LNCAP (cell line): ENCODE data around the gene SLC6A8.

ENCODE experiments used
- TF ChIP-seq, protein P1 (sequence below): fragments of 450-650 bp; IDR thresholded peaks from 2 replicates; pipeline ENCODE4 v1.5.1; 2017; ENCODE audit warnings: mild to moderate bottlenecking

The SLC6A8 gene

DNA sequence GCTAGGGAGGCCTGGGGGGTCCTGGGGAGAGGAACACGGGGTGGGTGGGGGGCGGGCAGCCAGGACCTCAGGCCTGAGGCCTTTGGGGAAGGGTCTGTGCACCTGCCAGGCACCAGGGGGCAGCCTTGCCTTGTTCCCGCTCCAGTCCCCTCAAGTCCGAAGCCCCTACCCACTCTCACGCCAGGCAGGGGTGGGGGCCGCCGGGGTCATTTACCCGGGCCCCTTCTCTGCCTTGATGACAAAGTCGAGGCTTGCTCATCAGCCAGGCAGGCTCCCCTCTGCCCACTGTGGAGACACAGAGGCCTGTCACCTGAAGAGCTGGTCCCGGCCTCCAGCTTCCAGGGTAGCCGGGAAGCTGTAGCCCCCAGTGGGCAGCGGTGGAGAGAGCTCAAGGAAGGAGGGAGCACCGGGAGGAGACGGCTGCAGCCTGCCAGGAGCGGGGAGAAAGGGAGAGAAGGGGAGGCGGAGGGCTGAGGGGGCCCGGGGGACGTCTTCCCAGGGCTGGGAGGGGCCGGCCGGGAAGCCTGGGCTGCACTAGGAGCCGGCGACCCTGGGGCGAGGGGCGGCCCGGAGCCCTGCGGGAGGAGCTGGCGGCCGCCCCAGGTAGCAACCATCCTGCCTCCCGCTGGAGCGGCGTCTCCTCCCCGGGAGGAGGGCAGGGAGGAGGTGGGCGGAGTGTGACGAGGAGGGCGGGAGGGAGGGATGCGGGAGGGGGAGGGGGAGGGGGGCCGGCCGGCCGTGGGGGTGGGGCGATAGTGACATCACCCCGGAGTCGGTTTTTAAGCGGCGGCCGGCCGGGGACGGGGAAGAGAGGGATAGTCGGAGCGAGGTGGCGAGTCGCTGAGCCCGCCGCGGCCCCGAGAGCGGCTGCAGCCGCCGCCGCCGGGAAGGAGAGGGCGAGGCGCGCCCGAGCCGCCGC lies at the start of gene SLC6A8:
Gene SLC6A8 (plus strand): TSS at position 806 of the 919 bp plus-strand sequence. CDS start 649 bp downstream, outside the sequence.
- TF ChIP-seq, protein P1, sequence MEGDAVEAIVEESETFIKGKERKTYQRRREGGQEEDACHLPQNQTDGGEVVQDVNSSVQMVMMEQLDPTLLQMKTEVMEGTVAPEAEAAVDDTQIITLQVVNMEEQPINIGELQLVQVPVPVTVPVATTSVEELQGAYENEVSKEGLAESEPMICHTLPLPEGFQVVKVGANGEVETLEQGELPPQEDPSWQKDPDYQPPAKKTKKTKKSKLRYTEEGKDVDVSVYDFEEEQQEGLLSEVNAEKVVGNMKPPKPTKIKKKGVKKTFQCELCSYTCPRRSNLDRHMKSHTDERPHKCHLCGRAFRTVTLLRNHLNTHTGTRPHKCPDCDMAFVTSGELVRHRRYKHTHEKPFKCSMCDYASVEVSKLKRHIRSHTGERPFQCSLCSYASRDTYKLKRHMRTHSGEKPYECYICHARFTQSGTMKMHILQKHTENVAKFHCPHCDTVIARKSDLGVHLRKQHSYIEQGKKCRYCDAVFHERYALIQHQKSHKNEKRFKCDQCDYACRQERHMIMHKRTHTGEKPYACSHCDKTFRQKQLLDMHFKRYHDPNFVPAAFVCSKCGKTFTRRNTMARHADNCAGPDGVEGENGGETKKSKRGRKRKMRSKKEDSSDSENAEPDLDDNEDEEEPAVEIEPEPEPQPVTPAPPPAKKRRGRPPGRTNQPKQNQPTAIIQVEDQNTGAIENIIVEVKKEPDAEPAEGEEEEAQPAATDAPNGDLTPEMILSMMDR, result no peak

DNA sequence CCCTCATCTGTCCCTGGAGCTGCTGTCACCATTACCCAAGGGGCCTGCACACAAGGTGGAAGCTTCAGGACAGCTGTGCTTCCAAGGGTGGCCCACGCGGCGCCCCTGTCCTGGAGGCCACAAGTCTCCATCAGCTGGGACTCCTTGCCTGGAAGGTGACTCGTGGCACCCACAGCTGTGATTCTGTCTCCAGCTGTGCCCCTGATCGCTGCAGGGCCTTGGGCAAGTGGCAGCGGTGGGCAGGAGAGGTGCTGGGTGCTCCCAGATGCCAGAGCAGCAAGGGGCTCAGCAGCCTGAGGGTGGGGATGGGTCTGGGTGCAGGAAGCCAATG lies 49.7 kb upstream of the SLC6A8 start:
- TF ChIP-seq, protein P1, result no peak

DNA sequence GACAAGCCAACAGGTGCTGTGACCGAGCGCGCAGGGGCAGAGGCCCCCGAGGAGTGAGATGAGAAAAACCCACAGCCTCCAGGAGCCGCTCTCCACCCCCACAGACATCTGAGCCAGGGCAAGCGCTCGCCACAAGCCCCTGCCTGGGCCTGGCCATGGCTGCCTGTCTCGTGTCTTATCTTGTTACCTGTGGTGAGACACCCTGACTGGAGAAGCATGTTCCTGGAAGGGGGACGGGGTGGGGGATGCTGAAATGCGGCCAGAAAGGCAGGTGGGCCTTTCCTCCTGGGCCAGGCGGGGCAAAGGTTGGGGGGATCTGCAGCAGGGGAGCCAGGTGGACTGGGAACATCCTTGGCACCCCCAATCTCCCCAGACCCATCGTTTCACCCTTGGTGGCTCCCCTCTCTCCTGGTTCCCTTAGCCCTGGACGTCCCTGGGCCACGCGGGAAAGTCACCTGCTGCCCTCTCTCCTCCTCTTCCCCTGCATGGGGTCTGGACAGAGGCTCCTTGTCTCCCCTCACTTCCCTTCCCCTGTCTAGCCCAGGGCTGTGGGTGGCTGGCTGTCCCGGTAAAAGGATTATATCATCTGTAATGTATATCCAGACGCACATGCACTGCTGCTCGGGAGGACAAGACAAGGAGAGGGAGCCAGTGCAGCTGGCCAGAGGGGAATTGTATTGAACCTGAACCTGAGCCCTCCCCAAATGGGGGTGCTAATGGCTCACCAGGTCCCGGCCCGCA lies 49.1 kb upstream of the SLC6A8 start:
- TF ChIP-seq, protein P1, result no peak

DNA sequence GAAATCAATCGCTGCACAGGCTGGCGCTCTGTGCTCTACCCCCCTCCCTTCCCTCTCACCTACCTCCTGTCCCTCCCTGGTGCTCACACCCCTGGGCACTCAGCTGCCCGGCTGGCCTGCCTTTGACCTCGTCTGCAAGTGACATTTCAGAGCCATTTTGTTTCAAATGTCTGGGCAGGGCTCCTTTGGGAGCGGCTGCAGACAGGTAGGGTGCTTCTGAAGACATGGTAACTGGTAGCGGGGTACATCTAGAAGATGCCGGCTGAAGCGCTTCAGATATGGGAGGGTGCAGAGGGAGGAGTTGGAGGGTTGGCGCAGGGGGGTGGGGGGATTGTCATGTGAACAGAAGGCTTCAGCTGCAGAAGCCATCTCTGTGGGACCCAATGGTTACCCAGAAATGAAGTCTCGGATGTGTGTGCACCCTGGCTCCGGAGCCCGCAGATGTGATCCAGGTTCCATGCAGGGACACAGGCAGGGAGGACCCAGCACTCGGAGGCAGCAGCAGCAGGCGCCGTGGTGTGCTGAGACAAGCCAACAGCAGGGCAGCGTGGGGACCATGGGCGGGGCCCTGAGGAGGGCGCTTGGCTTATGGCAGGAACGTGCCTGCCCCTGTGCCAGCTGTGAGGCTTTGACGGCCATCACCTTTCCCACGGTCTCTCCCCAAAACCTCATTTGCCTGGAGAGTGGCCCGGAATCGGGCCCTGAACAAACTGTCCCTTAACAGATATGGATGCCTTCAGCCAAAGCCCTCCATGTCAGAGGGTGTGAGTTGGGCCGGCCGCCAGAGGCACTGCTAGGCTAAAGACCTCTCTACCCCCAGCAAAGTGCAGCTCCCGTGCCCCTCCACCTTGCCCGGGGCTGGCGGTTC lies 48.3 kb upstream of the SLC6A8 start:
- TF ChIP-seq, protein P1, result no peak

DNA sequence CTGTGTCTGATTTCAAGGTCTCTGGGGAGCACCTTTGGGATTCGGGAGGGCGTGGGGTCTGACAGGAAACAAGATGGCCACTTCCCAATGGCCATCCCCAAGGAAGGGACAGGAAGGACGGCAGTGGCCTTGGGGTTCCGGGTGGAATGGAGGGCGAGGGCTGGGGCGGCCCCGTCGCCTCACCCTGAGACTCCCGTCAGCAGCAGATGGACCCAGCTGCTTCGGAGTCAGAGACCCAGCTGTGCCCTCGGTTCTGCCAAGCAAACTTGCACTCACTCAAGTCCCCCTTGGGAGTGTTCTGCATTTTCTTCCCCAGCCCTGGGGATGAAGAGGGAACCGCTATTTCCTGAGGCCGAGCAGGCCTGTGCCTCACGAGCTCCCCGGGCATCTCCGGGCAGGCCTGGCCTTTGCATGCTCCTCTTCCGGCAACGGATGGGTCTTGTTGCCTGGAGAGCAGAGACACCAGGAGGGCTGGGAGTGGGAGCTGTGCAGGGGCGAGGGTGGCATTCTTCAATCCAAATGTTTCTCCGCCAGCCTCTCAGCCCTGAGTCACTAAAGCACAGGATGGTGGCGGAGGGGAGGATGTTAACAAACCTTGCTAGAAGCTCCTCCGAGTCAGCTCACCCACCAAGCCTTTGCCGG lies 47.6 kb upstream of the SLC6A8 start:
- TF ChIP-seq, protein P1, result no peak

DNA sequence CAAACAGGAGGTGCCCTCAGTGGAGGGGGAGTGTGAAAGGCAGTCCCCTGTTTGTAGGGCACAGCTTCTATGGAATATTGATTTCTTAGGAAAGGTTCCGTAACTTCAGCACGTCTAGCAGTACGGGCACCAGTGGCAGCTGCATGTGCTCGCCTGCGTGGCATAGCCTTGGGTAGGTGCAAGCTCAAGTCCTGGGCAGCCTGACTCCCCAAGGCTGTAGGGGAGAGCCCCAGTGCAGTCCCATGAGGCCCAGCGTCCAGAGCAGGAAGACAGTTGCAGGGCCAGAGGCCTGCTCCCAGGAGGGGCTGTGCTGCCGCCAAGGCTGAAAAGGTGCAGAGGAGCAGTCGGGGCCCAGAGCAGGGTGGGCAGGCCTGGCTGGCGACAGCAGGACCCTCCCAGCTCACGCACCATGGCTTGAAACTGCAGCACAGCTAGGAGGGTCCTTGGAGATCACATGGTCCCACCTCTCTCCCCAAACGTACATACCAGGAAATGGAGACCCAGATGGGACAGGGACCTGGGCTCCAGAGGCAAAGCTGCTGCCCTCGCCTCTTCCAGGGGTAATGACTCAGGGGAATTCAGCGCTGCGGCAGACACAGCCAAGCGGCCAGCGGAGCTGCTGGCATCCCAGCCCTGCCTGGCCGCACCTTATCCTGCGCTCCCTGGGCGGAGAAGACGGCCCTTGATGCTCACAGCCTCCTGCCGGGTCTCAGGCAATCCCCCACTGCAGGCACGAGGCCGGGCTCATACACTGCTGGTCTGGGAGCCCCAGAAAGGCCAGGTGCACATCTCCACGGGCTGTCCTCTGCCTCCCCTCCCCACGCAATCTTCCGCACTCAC lies 46.8 kb upstream of the SLC6A8 start:
- TF ChIP-seq, protein P1, result no peak
